Placental epithelial cell (primary cell): ENCODE data around the gene PRXL2B. TPM values are rescaled to one million over a fixed set of nuclear protein-coding genes. Genes with fewer than 3 reads are reported as not detected.

Experiments used
- total RNA-seq: library from RNA; depleted of rRNA; stranded (reverse); fragments of >200 nt; gene quantifications from 2 replicates; pipeline ENCODE4 v1.2.3, GENCODE V29; 2012

The PRXL2B gene, protein sequence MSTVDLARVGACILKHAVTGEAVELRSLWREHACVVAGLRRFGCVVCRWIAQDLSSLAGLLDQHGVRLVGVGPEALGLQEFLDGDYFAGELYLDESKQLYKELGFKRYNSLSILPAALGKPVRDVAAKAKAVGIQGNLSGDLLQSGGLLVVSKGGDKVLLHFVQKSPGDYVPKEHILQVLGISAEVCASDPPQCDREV
- 9.8 and 12.0 TPM in 2 replicates for total RNA-seq

DNA sequence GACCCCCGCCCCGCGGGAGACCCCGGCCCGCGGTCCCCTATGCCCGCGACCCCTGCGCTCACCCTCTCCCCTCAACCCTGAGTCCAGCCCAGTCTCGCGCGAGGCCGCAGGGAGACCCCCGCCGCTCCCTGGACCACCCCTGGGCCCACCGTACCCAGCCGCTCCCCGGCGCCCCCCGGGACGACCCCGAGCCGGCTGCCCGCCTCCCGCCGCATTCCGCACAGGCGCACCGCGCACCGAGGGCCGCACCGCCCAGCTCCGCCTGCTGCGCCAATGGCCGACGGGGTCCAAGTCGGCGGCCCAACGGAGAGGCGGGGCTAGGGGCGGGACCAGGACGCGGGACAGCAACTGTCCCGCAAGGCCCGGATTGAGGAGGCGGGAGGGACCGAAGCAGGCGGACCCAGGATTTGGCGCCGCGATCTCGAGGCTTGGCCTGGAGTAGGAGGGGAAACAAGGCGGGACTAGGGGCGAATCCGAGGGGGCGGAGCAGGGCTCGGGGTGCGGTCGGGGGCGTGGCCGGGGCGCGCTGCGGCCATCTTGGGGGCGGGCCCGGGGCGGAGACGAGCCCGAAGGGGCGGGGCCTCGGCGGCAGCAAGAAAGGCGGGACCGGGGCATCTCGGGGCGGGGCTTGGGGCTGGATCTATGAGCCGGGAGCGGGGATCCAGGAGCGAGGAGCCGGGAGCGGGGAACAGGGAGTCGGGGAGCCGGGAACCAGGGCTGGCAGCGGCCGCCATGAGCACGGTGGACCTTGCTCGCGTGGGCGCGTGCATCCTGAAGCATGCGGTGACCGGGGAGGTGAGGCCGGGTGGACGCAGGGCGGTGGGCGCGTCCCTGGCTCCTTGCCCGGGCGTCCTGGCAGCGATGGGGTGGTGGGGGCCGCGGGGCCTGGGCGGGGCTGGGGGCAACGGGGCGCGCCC is at the start of gene PRXL2B:
PRXL2B (plus strand) TSS at position 624 of the 917 bp plus-strand sequence; CDS start at position 733, 109 bp downstream.

GRCh38 chr1:2556277-2556677 is 30.3 kb upstream of the PRXL2B start, which contains the start of gene TNFRSF14:
TNFRSF14 (plus strand) TSS chr1:2556371; CDS start chr1:2556665, 294 bp downstream.

GRCh38 chr1:2632561-2633361 is 46.2 kb downstream of the PRXL2B start, which contains the start of gene MMEL1:
MMEL1 (minus strand) TSS chr1:2633016; CDS start chr1:2629484, 3,532 bp downstream.

Other genes starting within 250 kb of the PRXL2B start
- gene MORN1, start 195.2 kb upstream of the PRXL2B start, total RNA-seq = 13.0 and 16.9 TPM in 2 replicates
- 72.2 and 98.8 TPM in 2 replicates for gene RER1, start 194.9 kb upstream of the PRXL2B start, total RNA-seq
- gene PEX10, start 174.2 kb upstream of the PRXL2B start, total RNA-seq = 31.0 and 46.5 TPM in 2 replicates
- gene PLCH2, start 110.5 kb upstream of the PRXL2B start, total RNA-seq = 0.22 and 0.39 TPM in 2 replicates
- gene PANK4, start 60.2 kb upstream of the PRXL2B start, total RNA-seq = 27.9 and 43.1 TPM in 2 replicates
- not detected in 2 replicates for gene HES5, start 56.5 kb upstream of the PRXL2B start, total RNA-seq
- gene TNFRSF14, start 30.4 kb upstream of the PRXL2B start, total RNA-seq = 2.0 and 5.4 TPM in 2 replicates
- gene MMEL1, start 46.2 kb downstream of the PRXL2B start, total RNA-seq = not detected in 2 replicates
- 0.22 and 0.79 TPM in 2 replicates for gene TTC34, start 214.9 kb downstream of the PRXL2B start, total RNA-seq